GM18511 (cell line): Measurements from ENCODE around the gene OR2W1.

Experiments
- ATAC-seq: cut with Tn5 transposase; IDR thresholded peaks from one replicate; pipeline ENCODE4 v1.9.1; 2021; ENCODE audit warnings: mild to moderate bottlenecking, moderate library complexity; ENCODE audit not compliant: unreplicated experiment

Gene OR2W1

GRCh38 chr6:29045075-29045474, at the start of gene OR2W1:
TSS of gene OR2W1 (minus strand) at chr6:29045175. CDS start at chr6:29045175, 0 bp downstream.
- ATAC-seq = no peak

- ATAC-seq = no peak
Observed at GRCh38 chr6:29092957-29093356, 48.0 kb upstream of the OR2W1 start.

GRCh38 chr6:29087213-29087612, 42.2 kb upstream of the OR2W1 start, which contains the start of gene OR2B3:
TSS of gene OR2B3 (minus strand) at chr6:29087313. CDS start at chr6:29087248, 65 bp downstream.
- no peak for ATAC-seq

GRCh38 chr6:29082457-29082856, 37.5 kb upstream of the OR2W1 start:
- no peak for ATAC-seq

- ATAC-seq = no peak
Observed at GRCh38 chr6:29081312-29081711, 36.3 kb upstream of the OR2W1 start.

GRCh38 chr6:29079203-29079602, 34.2 kb upstream of the OR2W1 start:
- no peak for ATAC-seq

GRCh38 chr6:29071831-29072723, 27.1 kb upstream of the OR2W1 start:
- ATAC-seq = no peak

GRCh38 chr6:29051680-29052079, 6.7 kb upstream of the OR2W1 start:
- no peak for ATAC-seq

GRCh38 chr6:29035951-29036350, 9.0 kb downstream of the OR2W1 start:
- ATAC-seq = no peak

- no peak for ATAC-seq
Observed at GRCh38 chr6:29028821-29029220, 16.2 kb downstream of the OR2W1 start.

GRCh38 chr6:29025927-29026585, 18.9 kb downstream of the OR2W1 start:
- ATAC-seq = no peak

GRCh38 chr6:29021434-29021833, 23.5 kb downstream of the OR2W1 start:
- no peak for ATAC-seq

GRCh38 chr6:29019629-29020028, 25.3 kb downstream of the OR2W1 start:
- ATAC-seq = no peak

GRCh38 chr6:29017428-29017802, 27.6 kb downstream of the OR2W1 start:
- no peak for ATAC-seq

GRCh38 chr6:29016559-29017427, 28.2 kb downstream of the OR2W1 start:
- ATAC-seq = peak; percentile 86

- ATAC-seq = no peak
Observed at GRCh38 chr6:29014729-29015608, 30.0 kb downstream of the OR2W1 start.

- ATAC-seq = no peak
Observed at GRCh38 chr6:29011276-29011734, 33.7 kb downstream of the OR2W1 start.

- no peak for ATAC-seq
Observed at GRCh38 chr6:29009358-29009757, 35.6 kb downstream of the OR2W1 start.

- no peak for ATAC-seq
Observed at GRCh38 chr6:29008089-29008488, 36.9 kb downstream of the OR2W1 start.
